Mucosa of stomach (tissue), 1 donor: ENCODE data around the gene PPP4R2.
A peak's percentile ranks its signal among the peaks of the same experiment; 100 is the strongest.

Experiments
- H3K27me3 ChIP-seq: one replicate; pipeline ENCODE4 v1.7.0; 2013; ENCODE audit warnings: mild to moderate bottlenecking, low read length; ENCODE audit not compliant: control insufficient read depth, insufficient read depth
- H3K36me3 ChIP-seq: one replicate; pipeline ENCODE4 v1.7.0; 2013; ENCODE audit warnings: low read length; ENCODE audit not compliant: control insufficient read depth, insufficient read depth
- H3K4me1 ChIP-seq: one replicate; pipeline ENCODE4 v1.7.0; 2013; ENCODE audit warnings: mild to moderate bottlenecking, low read length; ENCODE audit not compliant: control insufficient read depth, insufficient read depth
- H3K4me3 ChIP-seq: one replicate; pipeline ENCODE4 v1.7.0; 2013; ENCODE audit warnings: low read length
- H3K9ac ChIP-seq: one replicate; pipeline ENCODE4 v1.7.0; 2013; ENCODE audit warnings: mild to moderate bottlenecking, low read length, moderate library complexity
- H3K9me3 ChIP-seq: one replicate; pipeline ENCODE4 v1.7.0; 2013; ENCODE audit warnings: mild to moderate bottlenecking, low read length, moderate library complexity; ENCODE audit not compliant: control insufficient read depth
- donor health status: Pancreatic carcinoma.

The PPP4R2 gene

GRCh38 chr3:72996473-72997333, at the start of gene PPP4R2:
Gene PPP4R2 (plus strand): TSS chr3:72996811. CDS start chr3:72997038, 227 bp downstream.
- peak within 1 kb of the TSS; percentile 88 for H3K9ac ChIP-seq
- H3K36me3 ChIP-seq: no peaks in the 10 kb centered on the region
- H3K9me3 ChIP-seq: no peaks in the 10 kb centered on the region
- H3K4me1 ChIP-seq: peaks cover 9% of the 10 kb centered on the region
- no peaks in the 10 kb centered on the region for H3K27me3 ChIP-seq
- peak within 1 kb of the TSS; percentile 85 for H3K4me3 ChIP-seq

GRCh38 chr3:72947715-72948490, 48.7 kb upstream of the PPP4R2 start:
- Histone ChIP-seq H3K9ac (no peak overlapping the region), H3K36me3 (no peaks in the 10 kb centered on the region), H3K4me1 (peaks cover 3% of the 10 kb centered on the region), H3K4me3 (no peak overlapping the region), H3K27me3 (no peaks in the 10 kb centered on the region), H3K9me3 (no peaks in the 10 kb centered on the region)

GRCh38 chr3:72949016-72949415, 47.6 kb upstream of the PPP4R2 start:
- Histone ChIP-seq H3K9me3 (no peaks in the 10 kb centered on the region), H3K4me3 (no peak overlapping the region), H3K4me1 (peaks cover 3% of the 10 kb centered on the region), H3K27me3 (no peaks in the 10 kb centered on the region), H3K36me3 (no peaks in the 10 kb centered on the region), H3K9ac (no peak overlapping the region)

GRCh38 chr3:72950372-72950771, 46.2 kb upstream of the PPP4R2 start:
- H3K36me3 ChIP-seq: no peaks in the 10 kb centered on the region
- H3K4me3 ChIP-seq: no peak overlapping the region
- no peaks in the 10 kb centered on the region for H3K9me3 ChIP-seq
- H3K27me3 ChIP-seq: no peaks in the 10 kb centered on the region
- H3K9ac ChIP-seq: no peak overlapping the region
- H3K4me1 ChIP-seq: peaks cover 3% of the 10 kb centered on the region

GRCh38 chr3:72950801-72951200, 45.8 kb upstream of the PPP4R2 start:
- Histone ChIP-seq H3K36me3 (no peaks in the 10 kb centered on the region), H3K4me3 (no peak overlapping the region), H3K9ac (no peak overlapping the region), H3K27me3 (no peaks in the 10 kb centered on the region), H3K4me1 (peaks cover 3% of the 10 kb centered on the region), H3K9me3 (no peaks in the 10 kb centered on the region)

GRCh38 chr3:72951259-72951722, 45.3 kb upstream of the PPP4R2 start:
- Histone ChIP-seq H3K4me3 (no peak overlapping the region), H3K4me1 (peaks cover 3% of the 10 kb centered on the region), H3K9ac (no peak overlapping the region), H3K36me3 (no peaks in the 10 kb centered on the region), H3K9me3 (no peaks in the 10 kb centered on the region), H3K27me3 (no peaks in the 10 kb centered on the region)

- no peak overlapping the region for H3K9ac ChIP-seq
- no peak overlapping the region for H3K4me3 ChIP-seq
- no peaks in the 10 kb centered on the region for H3K36me3 ChIP-seq
- peaks cover 15% of the 10 kb centered on the region for H3K4me1 ChIP-seq
- no peaks in the 10 kb centered on the region for H3K9me3 ChIP-seq
- H3K27me3 ChIP-seq: no peaks in the 10 kb centered on the region
Observed at GRCh38 chr3:72953325-72953956, 43.2 kb upstream of the PPP4R2 start.

GRCh38 chr3:72957297-72957696, 39.3 kb upstream of the PPP4R2 start:
- Histone ChIP-seq H3K4me3 (no peak overlapping the region), H3K36me3 (no peaks in the 10 kb centered on the region), H3K9me3 (no peaks in the 10 kb centered on the region), H3K9ac (no peak overlapping the region), H3K4me1 (peaks cover 29% of the 10 kb centered on the region), H3K27me3 (no peaks in the 10 kb centered on the region)

- no peak overlapping the region for H3K4me3 ChIP-seq
- H3K9ac ChIP-seq: no peak overlapping the region
- H3K4me1 ChIP-seq: peaks cover 29% of the 10 kb centered on the region
- H3K9me3 ChIP-seq: no peaks in the 10 kb centered on the region
- no peaks in the 10 kb centered on the region for H3K36me3 ChIP-seq
- no peaks in the 10 kb centered on the region for H3K27me3 ChIP-seq
Observed at GRCh38 chr3:72959336-72959735, 37.3 kb upstream of the PPP4R2 start.

- H3K27me3 ChIP-seq: no peaks in the 10 kb centered on the region
- no peak overlapping the region for H3K4me3 ChIP-seq
- H3K36me3 ChIP-seq: no peaks in the 10 kb centered on the region
- no peaks in the 10 kb centered on the region for H3K9me3 ChIP-seq
- peaks cover 29% of the 10 kb centered on the region for H3K4me1 ChIP-seq
- no peak overlapping the region for H3K9ac ChIP-seq
Observed at GRCh38 chr3:72960812-72961518, 35.6 kb upstream of the PPP4R2 start.

GRCh38 chr3:72961752-72962151, 34.9 kb upstream of the PPP4R2 start:
- Histone ChIP-seq H3K27me3 (no peaks in the 10 kb centered on the region), H3K9ac (no peak overlapping the region), H3K4me3 (no peak overlapping the region), H3K9me3 (no peaks in the 10 kb centered on the region), H3K36me3 (no peaks in the 10 kb centered on the region), H3K4me1 (peaks cover 26% of the 10 kb centered on the region)
